ENCODE results near the gene COL1A2.
A peak's percentile ranks its signal among the peaks of the same experiment; 100 is the strongest.

COL1A2 gene

DNA sequence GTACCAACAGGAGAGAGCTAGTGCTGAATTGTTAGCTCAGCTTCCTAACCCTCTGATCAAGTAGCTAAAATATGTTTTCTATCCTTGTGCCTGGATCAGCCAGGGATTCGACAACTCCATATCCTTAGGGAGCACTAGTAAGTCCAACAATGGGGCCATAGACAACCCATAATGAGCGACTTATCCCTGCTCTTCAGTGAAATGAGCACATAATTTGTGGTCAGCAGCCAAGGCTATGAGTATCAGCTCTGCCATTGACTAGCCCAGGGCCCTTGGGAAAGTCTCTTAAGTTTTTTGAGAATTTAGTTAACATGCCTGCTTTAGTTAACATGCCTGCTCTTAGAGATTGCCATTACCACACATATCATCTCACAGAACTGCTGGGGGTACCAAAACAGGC is 39.3 kb downstream of the COL1A2 start:
- DNase-seq (ENCODE audit: low spot score): no peak

DNA sequence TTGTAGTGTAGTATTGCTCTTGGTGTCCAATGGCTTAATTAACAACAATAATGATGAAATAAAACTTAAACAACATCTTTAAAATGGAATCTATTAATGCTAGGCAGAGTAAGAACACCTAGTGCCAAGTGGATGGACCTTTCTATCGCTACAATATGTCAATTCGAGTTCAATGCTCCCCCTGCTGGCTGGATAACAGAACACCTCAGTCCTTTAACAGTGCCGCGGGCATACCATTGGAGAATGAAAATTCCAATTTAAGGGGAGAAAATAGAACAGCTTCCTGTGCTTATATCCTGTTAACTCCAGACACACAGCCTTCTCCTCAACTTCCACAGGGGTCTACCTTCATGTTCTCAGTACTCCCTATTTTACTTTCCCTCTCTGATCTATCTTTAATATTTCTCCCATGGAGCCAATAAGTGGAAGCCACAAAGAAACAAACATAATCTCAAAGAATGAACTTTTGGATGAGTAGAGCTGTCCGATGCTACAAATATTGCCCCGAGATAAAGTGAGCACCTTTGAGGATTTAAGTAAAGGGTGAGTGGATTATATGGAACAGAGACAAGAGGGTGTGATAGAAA is 41.4 kb downstream of the COL1A2 start:
- DNase-seq (ENCODE audit: low spot score): peak; percentile 74

DNA sequence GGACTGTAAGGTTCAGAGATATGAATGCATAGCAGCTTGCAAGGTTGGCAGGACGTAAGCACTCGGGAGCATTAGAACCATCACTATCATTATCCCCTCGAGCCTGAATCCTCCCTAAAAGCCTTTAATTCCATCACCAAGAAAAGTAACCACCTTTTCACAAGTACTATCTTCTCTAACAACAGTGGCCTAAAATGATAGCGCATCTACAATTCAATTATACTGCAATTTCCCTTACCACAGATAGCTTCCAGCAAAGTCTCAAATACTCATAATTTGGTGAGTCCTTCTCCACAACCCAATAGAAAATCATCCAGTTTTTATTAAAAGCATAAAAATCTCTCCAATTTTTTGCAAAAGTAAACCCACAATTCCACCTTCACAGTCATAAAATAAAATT is 42.0 kb downstream of the COL1A2 start:
- no peak for DNase-seq (ENCODE audit: low spot score)

DNA sequence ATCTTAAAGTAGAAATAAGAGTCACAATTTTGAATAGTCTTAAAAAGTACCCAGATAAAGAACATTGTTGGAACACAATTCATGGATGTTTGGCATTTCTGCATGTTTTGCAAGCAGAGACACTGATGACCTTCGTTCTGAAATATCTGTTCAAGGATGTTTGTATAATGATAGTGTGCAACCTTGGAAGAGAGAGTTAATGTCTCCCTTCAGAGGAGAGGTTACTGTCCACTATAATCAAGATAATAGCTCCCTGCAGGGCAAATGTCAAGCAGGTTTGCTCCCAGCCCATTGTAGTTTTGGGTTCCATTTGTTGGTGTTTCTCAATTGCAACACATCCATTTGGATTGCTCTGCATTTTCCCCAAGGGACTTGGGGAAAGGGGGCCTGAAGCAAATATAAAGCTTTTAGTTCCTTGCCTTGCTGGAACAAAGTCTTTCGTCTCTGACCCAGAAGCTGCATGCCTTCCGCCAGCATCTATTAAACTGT is 45.2 kb downstream of the COL1A2 start:
- DNase-seq (ENCODE audit: low spot score): no peak

DNA sequence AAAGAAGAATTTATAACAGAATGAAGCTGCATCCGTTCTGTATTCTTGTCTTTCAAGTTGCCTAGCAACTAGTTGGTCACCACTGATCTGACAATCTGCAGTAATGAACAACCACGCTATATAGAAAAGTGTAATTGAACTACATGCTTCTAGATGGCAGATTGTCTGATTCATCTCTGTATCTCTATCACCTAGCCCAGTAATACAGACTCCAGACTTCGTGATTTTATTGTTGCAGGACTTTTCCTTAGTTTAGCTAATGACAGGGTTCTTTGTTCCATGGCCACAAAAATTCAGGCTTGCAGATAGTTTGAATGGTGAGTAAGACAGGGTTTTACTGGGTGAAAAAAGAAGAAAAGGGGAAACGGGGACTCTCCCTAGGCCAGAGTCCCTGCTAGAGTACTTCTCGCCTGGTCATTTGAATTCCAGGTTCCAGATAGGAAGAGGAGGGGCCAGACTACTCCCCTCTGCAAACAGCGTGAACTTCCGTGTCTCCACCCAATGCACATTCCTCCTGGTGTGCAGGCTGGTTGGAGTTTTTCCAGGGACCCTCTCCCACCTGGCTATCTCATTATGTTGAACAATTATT is 45.9 kb downstream of the COL1A2 start:
- DNase-seq (ENCODE audit: low spot score): no peak

DNA sequence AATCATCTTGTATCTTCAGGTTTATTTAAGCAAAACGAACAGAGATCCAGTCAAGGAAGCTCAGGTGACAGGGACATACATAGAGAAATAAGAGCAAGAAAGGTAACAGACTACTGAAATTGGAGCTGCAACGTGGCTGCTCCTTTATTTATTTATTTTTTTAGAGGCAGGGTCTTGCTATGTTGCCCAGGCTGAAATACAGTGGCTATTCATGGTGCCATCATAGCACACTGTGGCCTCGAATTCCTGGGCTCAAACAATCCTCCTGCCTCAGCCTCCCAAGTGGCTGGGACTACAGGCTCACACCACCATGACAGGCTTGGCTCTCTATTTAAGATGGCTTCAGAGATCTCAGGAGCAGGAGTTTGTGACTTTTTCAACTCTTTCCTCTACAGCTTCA is 46.4 kb downstream of the COL1A2 start:
- DNase-seq (ENCODE audit: low spot score): no peak

DNA sequence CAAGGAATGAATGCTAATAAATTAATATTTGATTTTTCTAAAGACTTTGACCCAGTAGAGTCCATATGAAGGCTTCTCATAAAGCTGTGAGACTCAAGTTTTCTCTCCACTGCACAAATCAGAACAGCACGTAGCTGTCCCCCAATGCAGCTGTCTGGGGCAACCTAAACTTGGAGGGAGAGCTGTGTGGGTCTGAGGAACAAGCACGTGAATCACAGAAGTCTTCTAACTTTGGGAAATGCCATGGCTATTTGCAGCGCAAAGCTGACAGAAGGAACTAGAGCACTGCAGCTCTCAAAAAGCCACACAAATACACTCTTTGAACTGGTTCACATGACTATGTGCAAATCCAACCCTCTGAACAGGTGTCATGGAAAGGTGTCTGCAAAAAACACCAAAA is 47.9 kb downstream of the COL1A2 start:
- DNase-seq (ENCODE audit: low spot score): no peak

DNA sequence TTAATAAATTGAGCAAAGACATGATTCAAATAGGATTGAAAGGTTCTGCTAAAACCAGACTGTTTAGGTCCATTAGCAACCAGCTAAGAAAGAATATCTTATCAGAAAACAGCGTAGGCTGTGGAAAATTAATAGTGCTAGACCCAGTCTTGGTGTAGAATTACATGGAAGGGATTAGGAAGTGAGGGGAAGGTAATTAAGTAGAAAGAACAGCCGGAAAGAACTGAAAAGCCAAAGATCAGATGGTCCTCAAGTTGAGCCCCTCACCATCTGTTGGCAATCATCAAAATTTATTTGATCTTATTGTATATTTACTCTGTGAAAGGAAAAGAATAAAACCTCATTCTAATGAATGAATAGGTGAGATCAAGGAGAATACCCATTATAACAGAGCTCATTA is 50.1 kb downstream of the COL1A2 start:
- DNase-seq (ENCODE audit: low spot score): no peak

DNA sequence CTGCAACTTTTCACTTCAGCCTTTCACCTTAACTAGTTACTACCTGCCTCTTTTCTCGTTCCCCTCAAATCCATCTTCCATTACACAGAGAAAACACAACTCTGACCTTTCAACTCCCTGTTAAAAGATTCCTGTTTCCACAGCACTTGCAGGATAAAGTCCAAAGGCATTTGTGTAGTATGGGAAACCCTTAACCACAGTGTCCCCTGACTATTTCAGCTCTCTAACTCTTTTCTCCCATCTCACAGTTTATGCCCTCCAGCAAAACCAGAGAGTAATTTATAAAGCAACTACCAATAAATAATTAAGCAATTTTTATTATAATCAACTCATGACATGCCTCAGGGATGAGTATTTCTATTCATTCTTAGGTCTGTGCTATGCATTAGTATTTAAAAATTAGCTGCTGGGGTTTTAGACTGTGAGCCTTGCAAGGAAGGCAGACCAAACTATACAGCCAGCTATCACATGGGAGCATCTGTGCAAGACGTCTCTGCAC is 51.0 kb downstream of the COL1A2 start:
- no peak for DNase-seq (ENCODE audit: low spot score)

DNA sequence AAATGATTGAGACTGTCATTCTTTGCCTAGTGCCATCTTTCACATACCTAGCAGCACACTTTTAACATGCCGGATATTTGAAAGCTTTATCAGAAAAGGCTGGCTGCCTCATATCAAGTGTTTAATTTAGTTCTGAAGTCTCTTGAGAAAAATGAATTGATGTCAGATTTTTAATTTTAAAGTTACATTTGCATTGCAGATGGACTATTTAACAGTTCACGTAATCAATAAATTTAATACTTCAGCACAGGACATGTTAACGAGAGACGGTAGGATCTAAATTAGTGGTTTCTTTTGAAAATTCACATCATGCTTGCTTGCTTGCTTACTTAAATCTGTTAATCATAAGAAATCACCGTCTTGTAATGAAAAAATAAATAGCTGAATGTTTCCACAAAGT is 51.6 kb downstream of the COL1A2 start:
- no peak for DNase-seq (ENCODE audit: low spot score)

DNA sequence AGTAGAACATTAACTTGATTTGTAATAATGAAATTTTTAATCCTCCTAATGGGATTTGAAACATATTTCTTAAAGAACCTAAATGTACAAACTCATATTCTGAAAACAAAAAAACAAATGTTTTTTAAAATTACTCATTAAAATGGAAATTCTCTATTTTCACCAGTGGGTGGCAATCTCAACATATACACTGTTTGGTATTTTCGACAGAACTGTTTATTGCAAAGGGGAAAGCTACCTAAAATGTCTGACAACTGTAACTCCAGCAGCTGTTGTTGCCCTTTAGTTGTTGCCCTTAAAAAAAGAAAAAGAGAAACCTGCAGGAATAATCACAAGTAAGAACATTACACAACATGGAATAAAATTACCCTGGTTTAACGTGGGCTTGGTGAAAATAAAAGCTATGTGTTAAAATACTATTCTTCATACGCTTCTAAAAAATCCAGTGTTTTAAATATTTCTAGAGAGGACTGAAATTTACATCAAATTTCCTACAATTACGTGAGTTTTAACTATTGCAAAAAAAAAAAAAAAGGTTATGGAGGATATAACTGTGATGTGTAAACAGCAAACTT is 54.5 kb downstream of the COL1A2 start:
- DNase-seq (ENCODE audit: low spot score): peak; percentile 42

DNA sequence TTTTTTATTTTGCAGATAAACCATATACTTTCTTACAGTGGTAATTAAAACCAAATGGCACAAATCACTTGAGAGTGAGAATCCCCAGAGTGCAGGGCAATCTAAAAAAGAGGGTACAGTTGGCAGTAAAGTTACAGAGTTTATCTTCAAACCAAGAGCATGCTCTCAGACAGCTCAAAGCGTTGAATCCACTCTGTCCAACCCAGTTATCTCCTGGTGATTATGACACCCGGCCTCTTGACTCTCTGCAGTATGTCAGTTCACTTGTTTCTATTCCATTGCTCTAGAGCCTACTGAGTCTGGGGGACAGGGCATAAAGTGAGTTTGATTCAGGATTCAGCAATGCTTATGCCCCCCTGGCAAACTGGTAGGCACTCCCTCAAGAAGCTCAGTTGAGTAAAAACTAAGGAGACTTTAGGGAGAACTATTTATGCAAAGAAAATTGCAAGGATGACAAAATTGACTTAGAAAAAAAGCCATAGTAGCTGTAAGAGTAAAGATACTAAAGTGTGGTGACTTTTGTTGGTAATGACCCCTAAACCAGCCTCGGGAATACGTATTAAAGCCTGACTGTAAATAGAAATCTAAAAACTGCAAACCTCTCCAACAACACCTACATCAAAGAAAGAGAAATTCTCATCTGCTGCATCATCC is 55.5 kb downstream of the COL1A2 start:
- DNase-seq (ENCODE audit: low spot score): no peak

DNA sequence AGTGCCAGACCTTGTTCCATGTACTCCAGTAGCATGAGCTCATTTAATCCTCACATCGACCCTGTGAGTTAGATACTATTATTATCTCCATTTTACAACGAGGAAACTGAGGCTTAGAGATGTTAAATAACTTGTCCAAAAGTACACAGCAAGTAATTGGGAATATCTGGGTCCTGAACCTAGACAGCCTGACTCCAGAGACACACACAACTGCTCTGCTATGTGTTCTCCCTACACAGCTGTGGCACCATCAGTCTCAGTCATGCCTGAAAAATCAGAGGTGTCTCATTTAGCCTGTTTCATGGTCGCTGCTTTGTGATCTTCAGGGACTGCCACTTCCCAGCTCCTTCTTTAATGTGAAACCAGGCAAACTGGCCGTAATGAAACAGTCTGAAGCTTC is 56.5 kb downstream of the COL1A2 start:
- DNase-seq (ENCODE audit: low spot score): no peak

DNA sequence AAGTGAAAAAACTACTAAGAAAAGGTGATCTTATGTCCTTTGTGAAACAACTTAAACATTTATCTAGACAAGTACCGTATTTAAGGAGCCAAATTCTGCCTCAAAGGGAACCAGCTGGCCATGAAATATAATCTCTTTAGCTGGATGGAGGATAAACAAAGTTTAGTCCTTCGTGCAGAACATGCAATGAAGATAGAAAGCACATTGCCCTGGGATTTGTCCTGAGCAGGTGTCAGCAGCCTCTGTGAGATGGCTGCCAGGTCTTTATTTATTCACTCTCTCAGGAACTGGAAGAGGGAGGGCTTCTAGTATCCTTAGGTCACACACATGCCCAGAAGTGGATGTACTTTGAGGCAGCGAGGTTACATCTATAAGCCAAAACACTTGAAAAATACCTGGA is 57.5 kb downstream of the COL1A2 start:
- DNase-seq (ENCODE audit: low spot score): no peak

DNA sequence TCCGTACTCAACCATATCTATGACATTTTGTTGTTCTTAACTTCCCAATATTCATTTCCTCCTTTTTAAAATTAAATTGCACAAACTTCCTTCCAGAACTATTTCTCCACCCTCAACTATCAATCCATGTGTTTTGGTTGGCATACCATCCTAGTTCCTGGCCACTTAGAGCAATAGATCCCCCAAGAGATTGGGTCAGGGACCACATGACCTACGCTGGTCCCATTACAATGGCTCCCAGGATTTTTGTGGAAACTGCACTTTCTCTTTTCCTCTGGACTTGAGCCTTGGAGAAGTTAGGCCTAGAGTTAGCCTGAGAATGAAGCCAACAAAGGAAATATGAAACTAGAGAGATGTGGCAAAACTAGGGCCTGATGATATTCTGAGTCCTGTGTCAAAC is 59.2 kb downstream of the COL1A2 start:
- no peak for DNase-seq (ENCODE audit: low spot score)

DNA sequence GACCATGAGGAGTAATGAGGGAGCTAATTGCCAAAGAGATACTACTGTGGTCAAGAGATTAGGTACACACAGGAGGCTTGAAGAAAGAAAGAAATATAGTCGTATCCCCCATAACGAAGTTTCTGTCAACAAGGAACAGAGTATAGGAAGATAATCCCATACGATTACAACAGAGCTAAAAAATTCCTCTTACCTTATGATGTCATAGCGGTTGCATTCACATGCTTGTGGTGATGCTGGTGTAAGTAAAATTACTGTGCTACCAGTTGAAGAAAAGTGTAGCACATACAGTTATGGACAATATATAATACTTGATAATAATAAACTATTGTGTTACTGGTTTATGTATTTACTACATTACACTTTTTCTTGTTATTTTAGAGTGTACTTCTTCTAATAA is 63.3 kb downstream of the COL1A2 start:
- DNase-seq (ENCODE audit: low spot score): no peak

DNA sequence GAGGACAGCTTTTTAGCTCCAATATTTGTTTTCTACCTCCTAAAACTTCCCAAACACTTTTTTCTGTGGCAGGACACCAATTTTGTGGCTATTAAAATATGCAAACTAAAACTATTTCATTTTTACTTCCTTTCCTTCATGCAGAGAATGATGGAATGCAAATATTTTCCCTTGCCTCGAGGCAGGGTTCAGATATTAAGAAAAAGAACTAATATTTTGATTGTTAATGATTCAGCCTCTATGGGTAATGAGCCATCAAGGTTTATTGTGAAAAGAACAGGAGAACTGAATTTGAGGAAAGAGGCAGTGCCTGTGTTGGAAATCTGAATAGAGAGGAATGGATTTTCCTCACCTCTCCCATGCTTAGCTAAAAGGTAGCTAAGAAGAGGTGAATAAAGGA is 71.8 kb downstream of the COL1A2 start:
- no peak for DNase-seq (ENCODE audit: low spot score)

DNA sequence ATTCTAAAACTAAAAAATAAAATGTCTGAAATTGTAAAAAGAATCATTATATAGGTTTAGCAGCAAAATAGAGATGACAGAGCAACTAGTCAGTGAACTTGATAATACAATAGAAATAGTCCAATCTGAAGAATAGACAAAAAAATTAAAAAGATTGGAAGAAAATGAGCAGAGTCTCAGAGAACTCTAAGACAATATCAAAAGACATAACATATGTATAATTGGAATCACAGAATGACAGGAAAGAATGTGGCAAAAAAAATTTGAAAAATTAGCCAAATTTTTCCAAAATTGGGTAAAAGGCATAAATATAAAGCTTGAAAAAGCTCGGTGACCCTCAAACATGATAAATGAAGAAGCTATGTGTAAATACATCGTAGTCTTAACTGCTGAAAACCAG is 76.9 kb downstream of the COL1A2 start:
- DNase-seq (ENCODE audit: low spot score): no peak

DNA sequence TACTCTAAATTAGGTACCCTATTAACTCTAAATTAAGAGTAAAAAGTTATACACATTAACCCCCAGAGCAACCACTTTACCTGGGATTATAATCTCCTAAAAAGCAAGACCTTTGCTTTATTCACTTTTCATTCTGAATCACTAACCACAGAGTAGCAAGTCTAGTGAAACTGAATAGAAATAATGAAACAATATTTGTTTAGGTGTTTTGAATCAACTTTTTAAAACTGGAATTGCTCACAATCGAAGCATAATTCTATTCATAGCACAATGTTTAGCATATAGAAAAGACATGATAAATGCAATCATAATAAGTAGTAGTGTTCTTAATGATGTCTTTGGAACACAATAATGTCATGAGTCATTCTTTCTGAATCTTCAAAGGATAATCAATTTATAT is 77.9 kb downstream of the COL1A2 start:
- no peak for DNase-seq (ENCODE audit: low spot score)

DNA sequence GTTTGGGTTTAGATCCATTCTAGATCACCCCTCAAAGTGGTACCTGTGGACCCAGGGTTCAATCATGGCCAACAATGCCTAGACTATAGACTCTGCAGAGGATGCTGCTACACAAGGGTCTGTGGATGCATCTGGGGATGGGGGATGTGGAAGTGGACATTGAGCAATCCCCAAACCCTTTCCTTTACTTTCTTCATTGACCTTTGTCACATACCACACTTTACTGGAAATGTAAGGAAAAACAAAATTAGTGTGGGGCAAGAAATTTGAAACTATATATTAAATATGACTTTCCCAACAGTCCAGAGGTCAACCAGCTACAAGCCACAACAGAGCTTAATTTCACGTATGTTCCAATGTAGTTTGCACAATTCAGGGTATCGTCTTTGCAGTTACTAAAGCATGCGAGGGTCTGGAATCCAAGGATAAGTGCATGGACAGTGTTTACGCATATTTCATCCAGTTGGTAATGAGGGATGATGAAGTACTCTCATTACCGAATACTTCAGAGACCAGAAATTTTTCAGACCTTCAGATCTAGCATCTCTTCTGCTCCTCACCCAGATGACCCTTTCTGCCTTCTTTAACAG is 81.7 kb downstream of the COL1A2 start:
- DNase-seq (ENCODE audit: low spot score): no peak

DNA sequence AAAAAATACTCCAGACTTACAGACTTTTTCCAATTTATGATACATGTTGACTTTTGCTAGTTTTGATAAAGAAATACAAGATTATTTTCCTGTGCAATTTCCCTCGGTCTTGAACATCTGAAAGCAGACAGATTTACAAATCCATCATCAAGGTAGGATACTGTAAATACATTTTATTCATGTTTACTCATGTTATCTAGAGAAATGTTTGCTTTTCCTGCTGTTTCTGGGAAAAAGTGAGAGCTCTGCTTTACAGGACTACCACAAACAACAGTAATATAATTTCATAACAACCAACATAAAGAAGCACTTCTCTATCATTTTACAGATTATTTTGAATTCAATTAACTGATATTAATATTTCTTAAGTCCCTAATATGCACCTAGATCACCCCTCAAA is 83.2 kb downstream of the COL1A2 start:
- DNase-seq (ENCODE audit: low spot score): no peak

DNA sequence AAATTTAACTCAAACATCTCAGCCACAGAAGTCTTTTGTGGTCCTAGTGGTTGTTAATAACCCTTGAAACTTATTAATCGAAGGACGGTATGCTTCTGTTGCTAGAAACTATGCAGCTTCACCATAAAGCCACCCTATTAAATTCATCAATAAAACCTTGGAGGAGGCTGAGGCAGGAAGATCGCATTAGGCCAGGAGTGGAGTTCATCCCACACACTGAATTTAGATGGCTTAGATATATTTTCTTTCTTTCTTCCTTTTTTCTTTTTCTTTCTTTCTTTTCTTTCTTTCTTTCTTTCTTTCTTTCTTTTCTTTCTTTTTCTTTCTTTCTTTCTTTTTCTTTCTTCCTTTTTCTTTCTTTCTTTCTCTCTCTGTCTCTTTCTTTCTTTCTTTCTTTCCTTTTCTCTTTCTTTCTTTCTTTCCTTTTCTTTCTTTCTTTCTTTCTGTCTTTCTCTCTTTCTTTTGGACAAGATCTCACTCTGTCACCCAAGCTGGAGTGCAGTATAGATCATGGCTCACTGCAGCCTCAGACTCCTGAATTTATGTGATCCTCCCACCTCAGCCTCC is 84.0 kb downstream of the COL1A2 start:
- no peak for DNase-seq (ENCODE audit: low spot score)

Measured in iPS-NIHi11 (cell line).